Measurements from ENCODE around the gene CATSPERD. TPM values are rescaled to one million over a fixed set of nuclear protein-coding genes. Genes with fewer than 3 reads are reported as not detected.

Gene CATSPERD, protein sequence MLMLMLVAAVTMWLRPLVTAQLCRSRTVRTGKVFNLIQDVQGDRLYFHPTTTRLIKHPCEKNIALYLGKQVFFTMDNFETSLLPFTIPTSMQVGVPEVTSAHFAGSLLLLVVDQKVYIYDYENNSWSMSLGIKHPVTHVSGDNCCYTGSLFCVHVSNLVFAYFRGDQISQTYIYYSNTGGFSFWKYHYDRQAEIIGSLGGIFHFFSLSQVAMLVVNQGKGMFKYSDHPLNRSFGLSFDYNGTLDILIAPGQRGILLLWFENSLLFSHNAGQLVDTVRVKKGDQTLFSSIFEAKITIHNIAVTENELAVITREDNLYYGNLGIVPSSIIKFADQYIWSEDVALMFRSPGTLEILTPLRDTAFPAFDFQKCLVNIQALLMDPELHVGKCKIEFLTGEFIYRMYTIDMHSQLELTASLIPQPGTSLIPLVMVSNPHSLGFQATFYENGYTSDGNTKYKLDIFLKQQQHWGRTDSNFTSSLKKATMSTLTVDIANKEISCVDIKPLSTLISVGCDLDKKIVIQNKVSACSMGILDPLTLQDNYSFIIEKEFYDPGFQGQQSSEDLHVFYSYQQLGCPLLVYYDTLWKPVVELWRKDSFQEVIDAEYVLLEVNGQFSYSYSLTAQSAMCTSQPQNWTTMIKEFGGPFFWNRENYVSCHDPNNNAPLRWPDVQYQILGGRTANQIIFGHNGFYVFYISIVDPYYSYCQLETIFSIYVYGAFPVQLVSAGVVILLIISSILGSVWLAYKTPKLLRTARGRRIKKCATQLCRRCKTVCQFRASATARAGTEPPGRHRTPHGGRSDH
- total RNA-seq (2014; rRNA removed; shearing (Covaris generic)): not detected in 2 replicates

GRCh38 chr19:5719961-5720790 lies at the start of gene CATSPERD, which contains the start of gene LONP1:
CATSPERD (plus strand) TSS chr19:5720637; CDS start chr19:5720738, 101 bp downstream.
LONP1 (minus strand) TSS chr19:5720146; CDS start chr19:5720132, 14 bp downstream.
- DNase-seq (ENCODE audit: low spot score): peak; percentile 96

- no peak for DNase-seq (ENCODE audit: low spot score)
Observed at GRCh38 chr19:5671600-5671999, 48.8 kb upstream of the CATSPERD start.

DNA sequence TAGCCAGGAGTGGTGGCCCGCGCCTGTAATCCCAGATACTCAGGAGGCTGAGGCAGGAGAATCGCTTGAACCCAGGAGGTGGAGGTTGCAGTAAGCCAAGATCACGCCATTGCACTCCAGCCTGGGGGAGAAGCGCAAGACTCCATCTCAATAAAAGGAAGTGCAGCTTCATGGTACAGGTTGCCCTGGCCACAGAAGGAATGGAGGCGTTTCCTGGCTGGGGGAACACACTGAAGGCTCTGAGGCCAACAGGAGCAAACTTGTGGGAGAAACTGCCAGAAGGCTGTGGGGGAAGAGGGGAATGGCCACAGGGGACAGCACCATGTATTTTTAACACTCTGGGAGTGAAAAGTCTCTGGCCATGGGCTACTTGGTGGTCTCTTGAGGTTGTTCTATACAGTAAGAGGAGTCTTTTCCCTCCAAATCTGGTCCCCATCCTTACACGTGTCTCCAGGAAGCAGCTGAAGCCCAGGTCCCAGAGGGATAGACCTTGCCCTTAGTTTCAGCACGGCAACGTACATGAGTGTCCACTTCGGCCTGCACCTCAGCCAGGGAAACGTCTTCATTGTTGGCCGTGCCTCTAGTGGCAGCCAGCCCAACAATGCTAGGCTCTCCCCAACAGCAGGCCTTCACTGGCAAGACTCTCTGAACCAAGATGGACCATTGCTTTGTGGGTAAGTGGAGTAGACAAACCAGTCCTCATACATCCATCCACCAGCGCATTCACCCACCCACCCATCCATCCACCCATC lies 47.6 kb upstream of the CATSPERD start:
- DNase-seq (ENCODE audit: low spot score): no peak

DNA sequence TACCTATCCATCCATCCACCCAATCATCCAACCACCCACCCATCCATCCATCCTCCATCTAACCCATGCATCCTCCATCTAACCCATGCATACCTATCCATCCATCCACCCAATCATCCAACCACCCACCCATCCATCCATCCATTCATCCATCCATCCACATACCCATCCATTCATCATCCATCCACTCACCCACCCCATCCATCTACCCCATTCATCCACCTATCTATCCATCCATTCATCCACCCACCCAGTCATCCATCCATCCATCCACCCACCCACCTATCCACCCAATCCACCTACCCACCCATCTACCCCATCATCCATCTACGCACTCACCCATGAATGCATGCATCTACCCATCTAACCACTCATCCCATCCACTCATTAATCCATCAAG lies 46.7 kb upstream of the CATSPERD start:
- no peak for DNase-seq (ENCODE audit: low spot score)

DNA sequence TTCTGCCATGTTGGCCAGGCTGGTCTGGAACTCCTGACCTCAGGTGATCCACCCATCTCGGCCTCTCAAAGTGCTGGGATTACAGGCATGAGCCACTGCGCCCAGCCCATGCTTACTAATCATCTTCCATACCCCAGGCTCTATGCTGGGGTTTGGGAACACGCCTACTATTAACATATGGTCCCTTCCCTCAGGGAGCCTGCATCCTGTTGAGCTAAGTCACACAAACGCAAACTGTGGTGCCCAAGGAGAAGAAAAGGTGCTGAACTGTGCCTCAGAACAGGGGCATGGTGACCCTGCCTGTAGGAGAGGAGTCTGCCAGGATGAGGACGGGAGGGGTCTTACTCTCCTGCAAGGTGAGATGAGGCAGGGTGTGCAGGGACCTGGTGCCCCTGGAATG lies 45.7 kb upstream of the CATSPERD start:
- DNase-seq (ENCODE audit: low spot score): no peak

DNA sequence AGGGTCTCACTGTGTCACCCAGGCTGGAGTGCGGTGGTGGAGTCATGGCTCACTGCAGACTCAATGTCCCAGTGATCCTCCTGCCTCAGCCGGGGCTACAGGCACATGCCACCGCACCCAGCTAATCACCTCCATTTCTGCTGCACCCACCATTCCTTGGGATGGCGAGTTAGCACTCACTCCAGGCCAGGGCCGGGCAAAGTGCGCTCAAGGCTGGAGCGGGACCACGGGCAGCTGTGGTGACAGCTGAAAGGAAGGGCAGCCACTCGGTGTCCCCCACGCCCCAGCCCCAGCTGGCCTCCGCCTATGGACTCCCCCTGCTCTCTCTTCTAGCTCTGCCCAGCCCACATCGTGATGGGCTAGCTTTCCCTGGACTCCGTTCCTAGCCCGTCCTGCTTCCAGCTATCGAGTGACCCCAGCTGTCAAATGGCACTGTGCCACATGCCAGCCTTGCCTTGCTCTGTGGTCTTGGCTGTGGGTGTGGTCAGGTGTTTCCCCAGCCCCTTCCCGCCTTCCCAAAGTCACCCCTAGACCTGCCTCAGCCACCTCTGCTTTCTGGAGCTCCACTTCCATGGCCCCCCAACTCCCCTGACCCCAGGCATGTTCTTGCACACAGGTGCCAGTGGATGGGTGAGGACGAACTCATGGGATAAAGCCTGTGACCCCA lies 44.2 kb upstream of the CATSPERD start:
- no peak for DNase-seq (ENCODE audit: low spot score)

GRCh38 chr19:5676772-5677105 lies 43.7 kb upstream of the CATSPERD start:
- DNase-seq (ENCODE audit: low spot score): no peak

DNA sequence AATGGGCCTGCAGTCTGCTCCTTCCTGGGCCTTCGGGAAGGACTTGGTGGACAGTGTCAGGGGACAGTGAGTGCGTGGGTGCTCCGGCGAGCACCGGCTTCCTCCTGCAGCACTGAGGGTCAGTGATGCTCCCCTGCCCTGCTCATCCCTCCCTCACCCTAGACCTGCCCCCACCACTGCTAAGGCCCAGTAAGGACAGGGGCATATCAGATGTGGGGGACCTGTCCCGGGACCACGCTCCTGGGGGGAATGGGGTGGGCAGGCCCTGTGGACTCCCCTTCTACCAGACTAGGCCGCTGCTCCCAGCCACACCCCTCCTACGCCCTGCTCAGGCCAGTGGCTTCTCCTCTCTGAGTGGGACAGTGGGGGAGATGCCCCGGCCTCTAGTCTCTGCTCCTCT lies 43.3 kb upstream of the CATSPERD start:
- DNase-seq (ENCODE audit: low spot score): no peak

- DNase-seq (ENCODE audit: low spot score): no peak
Observed at GRCh38 chr19:5677580-5677979, 42.9 kb upstream of the CATSPERD start.

DNA sequence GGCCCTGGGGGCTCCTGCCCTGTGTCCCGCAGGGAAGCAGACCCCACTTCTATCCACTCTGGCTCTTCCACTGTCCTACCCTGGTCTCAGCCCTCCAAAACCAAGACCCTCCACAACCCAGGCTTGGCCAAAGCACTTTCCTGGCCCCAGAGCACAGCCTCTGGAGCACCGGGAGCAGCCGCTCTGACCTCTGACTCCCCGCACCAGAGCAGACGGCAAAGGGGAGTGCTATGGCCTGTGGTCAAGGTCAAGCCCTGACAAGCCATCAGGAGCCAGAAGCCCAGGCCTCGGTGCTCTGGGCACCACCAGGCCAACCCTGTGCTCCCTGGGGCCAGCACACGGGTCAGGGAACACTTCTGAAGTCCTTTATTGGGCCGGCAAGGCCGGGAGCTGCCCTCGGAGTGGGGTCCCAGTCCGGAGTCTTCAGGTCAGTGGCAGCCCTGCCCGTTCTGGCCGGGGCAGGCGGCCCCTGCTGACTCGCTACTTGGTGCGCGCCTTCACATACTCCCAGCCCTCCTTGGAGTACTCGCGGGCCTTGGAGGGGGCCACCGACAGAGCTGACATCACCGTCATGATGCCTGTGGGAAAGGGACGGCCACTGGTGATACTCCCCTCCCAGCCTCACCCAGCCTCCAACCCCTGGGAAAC lies 42.2 kb upstream of the CATSPERD start:
- no peak for DNase-seq (ENCODE audit: low spot score)

GRCh38 chr19:5679289-5680083 lies 41.0 kb upstream of the CATSPERD start:
- DNase-seq (ENCODE audit: low spot score): no peak

GRCh38 chr19:5680084-5680436 lies 40.4 kb upstream of the CATSPERD start:
- DNase-seq (ENCODE audit: low spot score): no peak

DNA sequence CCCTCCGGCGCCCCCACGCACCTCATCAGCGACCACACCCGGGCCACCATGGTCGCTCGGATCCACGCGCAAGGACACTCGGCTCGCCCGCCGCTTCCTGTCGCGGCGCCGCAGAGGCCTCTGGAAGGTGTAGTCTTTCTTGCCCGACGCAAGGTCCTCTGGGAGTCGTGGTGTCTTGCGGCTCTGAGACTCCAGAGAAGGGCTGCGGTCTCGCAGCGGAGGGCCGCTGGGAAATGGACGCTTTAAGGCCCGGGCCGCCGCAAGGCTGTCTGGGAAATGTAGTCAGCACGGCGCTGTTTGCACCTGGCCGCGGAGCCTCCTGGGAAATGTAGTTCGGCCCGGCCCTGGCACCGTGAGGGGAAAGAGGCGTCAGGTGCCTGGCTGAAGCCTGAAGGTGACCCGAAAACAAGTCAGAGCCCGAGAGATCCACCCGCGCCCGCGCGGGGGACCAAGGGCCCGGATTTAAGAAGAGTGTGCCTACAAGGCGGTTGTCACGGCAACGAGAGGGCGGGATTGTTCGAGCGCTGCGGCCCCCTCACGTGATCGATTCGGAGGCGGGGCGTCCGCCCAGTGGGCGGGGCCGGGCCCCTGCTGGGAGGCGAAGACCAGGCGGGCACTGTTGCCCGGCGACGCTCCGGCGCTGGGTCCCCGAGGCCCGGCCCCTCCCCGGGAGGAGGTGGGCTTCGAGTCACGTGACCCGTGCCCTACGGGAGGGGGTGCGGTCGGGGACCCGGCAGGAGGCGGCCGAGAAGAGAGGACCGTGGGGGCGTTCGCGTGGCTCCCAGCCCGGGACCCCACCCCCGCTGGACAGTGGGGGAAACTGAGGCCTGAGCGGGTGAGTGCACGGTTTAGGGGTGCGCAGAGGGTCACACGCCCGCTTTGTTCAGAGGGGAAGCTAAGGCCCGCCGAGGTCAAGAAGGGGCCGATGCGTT lies 39.7 kb upstream of the CATSPERD start, which contains the start of the genes HSD11B1L and MICOS13:
Gene HSD11B1L (plus strand): TSS at position 591 of the 932 bp plus-strand sequence. CDS start 3,806 bp downstream, outside the sequence.
Gene MICOS13 (minus strand): TSS at position 80 of the 932 bp plus-strand sequence. CDS start 30 bp downstream, at position 50.
- peak; percentile 96 for DNase-seq (ENCODE audit: low spot score)

DNA sequence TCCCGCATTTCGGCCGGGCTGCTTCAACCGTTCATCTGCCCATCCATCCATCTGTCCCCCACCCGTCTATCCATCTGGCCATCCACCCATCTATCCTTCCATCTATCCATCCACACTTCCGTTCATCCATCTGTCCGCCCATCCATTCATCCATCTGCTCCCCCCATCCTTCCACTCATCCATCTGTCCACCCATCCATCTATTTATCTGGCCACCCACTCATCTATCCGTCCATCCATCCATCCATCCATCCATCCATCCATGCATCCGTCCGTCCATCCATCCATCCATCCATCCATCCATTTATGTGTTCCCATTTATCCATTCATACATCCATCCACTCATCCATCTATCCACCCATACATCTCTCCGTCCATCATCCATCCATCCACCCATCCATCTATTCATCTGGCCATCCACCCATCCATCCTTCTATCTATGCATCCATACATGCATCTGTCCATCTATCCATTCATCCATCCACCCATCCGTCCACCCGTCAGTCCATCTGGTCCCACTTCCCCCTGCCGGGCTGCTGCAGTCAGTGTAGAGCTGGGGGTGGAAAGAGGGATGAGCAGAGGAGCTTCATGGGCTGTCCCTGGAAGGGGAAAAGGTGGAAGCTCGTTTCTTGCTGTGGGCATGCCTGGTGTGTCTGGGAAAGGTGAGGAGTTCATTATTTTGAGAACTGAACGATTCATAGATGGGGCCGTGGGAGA lies 38.9 kb upstream of the CATSPERD start:
- no peak for DNase-seq (ENCODE audit: low spot score)

GRCh38 chr19:5682107-5682482 lies 38.3 kb upstream of the CATSPERD start:
- no peak for DNase-seq (ENCODE audit: low spot score)

- DNase-seq (ENCODE audit: low spot score): no peak
Observed at GRCh38 chr19:5683177-5683886, 37.1 kb upstream of the CATSPERD start.

Measured in HT-29 (cell line).